Ishikawa (cell line): ENCODE measurements around the gene NFXL1.
A peak's percentile ranks its signal among the peaks of the same experiment; 100 is the strongest.

ENCODE experiments used
- CEBPB ChIP-seq: IDR thresholded peaks from 2 replicates; pipeline ENCODE4 v1.6.1; 2012
- CREB1 ChIP-seq: IDR thresholded peaks from 2 replicates; pipeline ENCODE4 v1.6.1; 2012; ENCODE audit warnings: low read depth
- EGR1 ChIP-seq: IDR thresholded peaks from 2 replicates; pipeline ENCODE4 v1.6.1; 2012
- EP300 ChIP-seq: IDR thresholded peaks from 2 replicates; pipeline ENCODE4 v1.6.1; 2012; ENCODE audit warnings: borderline replicate concordance
- FOXM1 ChIP-seq: IDR thresholded peaks from 2 replicates; pipeline ENCODE4 v1.6.1; 2012; ENCODE audit warnings: low read depth, borderline replicate concordance
- NFIC ChIP-seq: IDR thresholded peaks from 2 replicates; pipeline ENCODE4 v1.6.1; 2012
- RAD21 ChIP-seq: IDR thresholded peaks from 2 replicates; pipeline ENCODE4 v1.6.1; 2012; ENCODE audit warnings: low read depth
- REST ChIP-seq: IDR thresholded peaks from 2 replicates; pipeline ENCODE4 v1.6.1; 2012; ENCODE audit warnings: low read depth, mild to moderate bottlenecking
- TAF1 ChIP-seq: IDR thresholded peaks from 2 replicates; pipeline ENCODE4 v1.6.1; 2012; ENCODE audit warnings: low read depth, mild to moderate bottlenecking
- TCF12 ChIP-seq: IDR thresholded peaks from 2 replicates; pipeline ENCODE4 v1.6.1; 2012; ENCODE audit warnings: low read depth
- TEAD4 ChIP-seq: IDR thresholded peaks from 2 replicates; pipeline ENCODE4 v1.6.1; 2012
- USF1 ChIP-seq: IDR thresholded peaks from 2 replicates; pipeline ENCODE4 v1.6.1; 2012
- YY1 ChIP-seq: IDR thresholded peaks from 2 replicates; pipeline ENCODE4 v1.6.1; 2012; ENCODE audit warnings: low read depth
- ZBTB7A ChIP-seq: IDR thresholded peaks from 2 replicates; pipeline ENCODE4 v1.6.1; 2012; ENCODE audit warnings: low read depth
- TF ChIP-seq, protein P1 (sequence below): IDR thresholded peaks from 2 replicates; pipeline ENCODE4 v1.6.1; 2012

NFXL1 gene

DNA sequence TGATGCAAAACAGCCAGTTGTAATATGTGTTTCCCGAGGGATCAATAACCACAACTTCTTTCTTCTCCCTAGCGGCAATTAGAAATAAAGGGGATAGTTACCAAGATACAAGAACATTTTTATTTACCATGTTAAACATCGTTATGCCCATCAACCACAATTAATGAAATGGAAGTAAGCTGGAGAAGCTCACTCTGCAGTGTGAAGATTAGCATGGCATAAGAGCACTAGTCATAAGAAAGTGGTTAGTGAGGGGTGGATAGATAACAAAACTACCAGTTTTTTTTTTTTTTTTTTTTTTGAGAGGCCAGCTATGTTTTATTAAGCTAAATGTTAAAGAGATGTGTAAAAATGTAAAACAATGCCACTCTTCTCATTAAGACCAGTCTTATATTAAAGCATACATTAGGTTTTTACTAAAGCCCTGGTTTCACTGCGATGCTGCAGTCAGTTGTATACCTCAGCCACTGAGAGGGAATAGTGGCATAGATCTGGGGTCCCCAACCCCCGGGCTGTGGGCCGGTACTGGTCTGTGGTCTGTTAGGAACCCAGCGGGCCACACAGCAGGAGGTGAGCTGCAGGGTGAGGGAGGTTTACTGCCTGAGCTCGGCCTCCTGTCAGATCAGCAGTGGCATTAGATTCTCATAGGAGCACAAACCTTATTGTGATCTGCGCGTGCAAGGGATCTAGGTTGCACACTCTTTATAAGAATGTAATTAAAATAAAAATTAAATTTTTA, 27.9 kb upstream of the NFXL1 start:
- no peak for TF ChIP-seq EGR1
- TF ChIP-seq, protein P1, sequence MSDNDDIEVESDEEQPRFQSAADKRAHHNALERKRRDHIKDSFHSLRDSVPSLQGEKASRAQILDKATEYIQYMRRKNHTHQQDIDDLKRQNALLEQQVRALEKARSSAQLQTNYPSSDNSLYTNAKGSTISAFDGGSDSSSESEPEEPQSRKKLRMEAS = no peak
- no peak for TF ChIP-seq YY1
- no peak for TF ChIP-seq ZBTB7A
- no peak for TF ChIP-seq FOXM1
- TF ChIP-seq EP300 = no peak
- TF ChIP-seq CEBPB = no peak
- TF ChIP-seq USF1 = no peak
- no peak for TF ChIP-seq TAF1
- no peak for TF ChIP-seq TCF12
- TF ChIP-seq CREB1 = no peak
- no peak for TF ChIP-seq NFIC
- TF ChIP-seq RAD21 = no peak
- no peak for TF ChIP-seq REST
- no peak for TF ChIP-seq TEAD4

DNA sequence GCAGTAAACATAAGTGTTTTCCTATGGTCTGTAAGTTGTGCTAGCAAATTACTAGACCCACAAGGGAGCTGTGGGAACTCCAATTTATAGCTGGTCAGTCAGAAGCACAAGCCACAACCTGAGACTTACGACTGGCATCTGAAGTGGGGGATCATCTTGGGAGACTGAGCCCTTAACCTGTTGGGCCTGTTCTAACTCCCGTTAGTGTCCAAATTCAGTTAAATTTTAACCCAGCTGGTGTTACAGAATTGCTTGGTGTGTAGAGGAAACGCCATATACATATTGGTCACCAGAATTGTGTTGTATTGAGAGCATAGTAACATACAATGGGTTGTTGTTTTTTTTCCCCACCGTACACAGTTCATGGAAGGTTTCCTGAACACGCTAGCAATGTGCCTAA, 25.1 kb upstream of the NFXL1 start:
- TF ChIP-seq TCF12 (no peak), YY1 (no peak), CEBPB (no peak), TAF1 (no peak)

DNA sequence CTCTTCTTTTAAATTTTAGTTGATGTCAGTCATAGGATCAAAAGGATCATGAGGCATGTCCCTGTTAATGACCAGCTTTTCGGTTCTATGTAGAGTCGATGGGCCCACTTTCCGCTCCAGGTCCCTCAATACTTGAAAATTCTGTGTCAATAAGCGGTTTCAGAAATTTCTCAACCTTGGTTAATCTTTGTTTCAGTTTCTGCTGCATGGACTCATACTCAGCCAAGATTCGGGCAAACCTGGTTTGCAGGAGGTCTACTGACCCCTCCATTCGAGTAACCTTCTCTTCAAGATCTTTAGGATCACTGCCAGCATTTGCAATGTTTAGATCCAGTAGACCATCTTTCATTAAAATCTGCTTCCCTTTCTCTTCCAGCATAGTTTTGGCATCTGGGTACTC, 22.0 kb upstream of the NFXL1 start:
- TF ChIP-seq REST (no peak), EP300 (no peak), CREB1 (no peak), USF1 (no peak), CEBPB (no peak), YY1 (no peak), NFIC (no peak), TAF1 (no peak), EGR1 (no peak), TEAD4 (no peak)
- TF ChIP-seq, protein P1 = no peak

GRCh38 chr4:47933840-47934239, 19.5 kb upstream of the NFXL1 start:
- peak; percentile 69 for TF ChIP-seq RAD21
- TF ChIP-seq CREB1 = no peak

DNA sequence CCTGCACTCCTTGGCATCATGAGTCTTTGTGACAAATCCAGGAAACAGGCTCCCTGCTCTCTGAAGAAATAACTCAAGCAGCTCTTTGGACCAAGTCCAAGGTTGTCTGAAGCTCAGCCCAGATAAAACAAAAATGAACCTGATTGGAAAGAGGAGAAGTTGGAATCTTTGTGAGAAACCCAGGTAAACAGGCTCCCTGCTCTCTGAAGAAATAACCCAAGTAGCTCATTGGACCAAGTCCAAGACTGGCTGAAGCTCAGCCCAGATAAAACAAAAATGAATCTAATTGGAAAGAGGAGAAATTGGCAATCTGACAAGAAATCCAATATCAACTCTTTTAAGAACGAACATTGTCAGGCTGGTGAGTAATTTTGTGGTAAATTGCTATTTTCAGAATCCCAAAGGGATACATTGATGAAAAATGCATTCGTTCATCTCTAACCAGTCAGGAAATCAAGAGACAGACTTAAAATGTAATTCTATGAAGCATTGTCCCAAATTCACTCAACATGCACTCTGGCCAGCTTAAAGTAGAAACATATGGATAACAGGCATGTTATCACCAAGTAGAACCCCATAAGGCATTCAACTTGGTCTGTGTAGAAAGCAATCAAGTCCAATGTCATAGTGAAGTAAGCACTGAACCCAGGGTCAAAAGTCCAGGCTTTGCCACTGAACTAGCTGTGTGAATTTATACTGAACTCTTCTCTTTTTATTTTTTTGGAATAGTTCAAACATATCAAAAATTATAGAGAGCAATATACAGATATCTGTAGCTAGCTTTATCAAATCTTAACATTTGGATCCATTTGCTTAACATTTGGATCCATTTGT, 16.8 kb upstream of the NFXL1 start:
- TF ChIP-seq ZBTB7A (no peak), TEAD4 (no peak), FOXM1 (no peak), REST (no peak), YY1 (no peak), RAD21 (no peak), EP300 (no peak), EGR1 (no peak), TCF12 (no peak), CEBPB (no peak), CREB1 (no peak), USF1 (no peak), NFIC (no peak), TAF1 (no peak)
- TF ChIP-seq, protein P1 = no peak
